HEK293 (cell line): Measurements from ENCODE around the gene ROBO1.

ENCODE experiments used
- CTCF ChIA-PET: fragments of 350-600 bp; formaldehyde crosslinking; extraction: SDS; loops from one replicate; lab custom pipeline; 2021; ENCODE audit warnings: antibody characterized with exemption; lab: Yijun Ruan, JAX
- POLR2A ChIA-PET: fragments of 300-600 bp; formaldehyde crosslinking; extraction: SDS; loops from one replicate; lab custom pipeline; 2020; ENCODE audit warnings: antibody characterized with exemption, inconsistent platforms; lab: Yijun Ruan, JAX
- H3K27ac ChIP-seq: fragments of 200-500 bp; sonication (Bioruptor generic); 2 replicates; pipeline ENCODE4 v1.5.1; 2014; ENCODE audit warnings: low read depth, low read length, control low read depth, inconsistent platforms; ENCODE audit errors: extremely low read depth
- H3K36me3 ChIP-seq, 2 experiments: fragments of 200-500 bp in 1 of 2; sonication (Bioruptor generic) in 1 of 2; 1 replicate in 1 of 2; 2 replicates in 1 of 2; pipeline ENCODE4 v1.5.1; 2014 to 2017; ENCODE audit warnings: inconsistent platforms in 2 of 2, low read length in 2 of 2; ENCODE audit not compliant: control insufficient read depth in 2 of 2, insufficient read depth in 1 of 2
- H3K4me1 ChIP-seq: fragments of 200-500 bp; sonication (Bioruptor generic); 2 replicates; pipeline ENCODE4 v1.5.1; 2014; ENCODE audit warnings: mild to moderate bottlenecking, low read length, inconsistent platforms; ENCODE audit not compliant: control insufficient read depth, insufficient read depth
- H3K4me3 ChIP-seq: 2 replicates; pipeline ENCODE4 v1.5.1; 2011; ENCODE audit warnings: low read depth, mild to moderate bottlenecking, control low read depth, low read length, moderate library complexity
- H3K9me3 ChIP-seq: fragments of 200-500 bp; sonication (Bioruptor generic); 2 replicates; pipeline ENCODE4 v1.5.1; 2014; ENCODE audit warnings: low read depth, low read length, inconsistent platforms; ENCODE audit not compliant: control insufficient read depth, insufficient read depth
- HOXC10 ChIP-seq: sonication (generic); formaldehyde crosslinking; IDR thresholded peaks from 2 replicates; pipeline ENCODE4 v1.8.1; 2023; ENCODE audit warnings: mild to moderate bottlenecking, missing genetic modification reagents
- PRDM6 ChIP-seq: fragments of 450-650 bp; formaldehyde crosslinking; IDR thresholded peaks from 2 replicates; pipeline ENCODE4 v1.5.1; 2017; ENCODE audit warnings: missing biosample characterization, missing genetic modification characterization
- ZBTB20 ChIP-seq: fragments of 450-650 bp; formaldehyde crosslinking; IDR thresholded peaks from 2 replicates; pipeline ENCODE4 v1.5.1; 2016; ENCODE audit warnings: missing biosample characterization, missing genetic modification characterization
- ZNF202 ChIP-seq: fragments of 450-650 bp; formaldehyde crosslinking; IDR thresholded peaks from 2 replicates; pipeline ENCODE4 v1.5.1; 2016; ENCODE audit warnings: missing biosample characterization, missing genetic modification characterization, borderline replicate concordance
- ZNF266 ChIP-seq: fragments of 450-650 bp; formaldehyde crosslinking; IDR thresholded peaks from 2 replicates; pipeline ENCODE4 v1.5.1; 2016; ENCODE audit warnings: missing biosample characterization, missing genetic modification characterization, low read depth
- ZNF48 ChIP-seq: fragments of 450-650 bp; formaldehyde crosslinking; IDR thresholded peaks from 2 replicates; pipeline ENCODE4 v1.5.1; 2016; ENCODE audit warnings: missing biosample characterization, missing genetic modification characterization
- ZNF510 ChIP-seq: fragments of 450-650 bp; formaldehyde crosslinking; IDR thresholded peaks from 2 replicates; pipeline ENCODE4 v1.5.1; 2018; ENCODE audit warnings: mild to moderate bottlenecking, missing genetic modification characterization, missing biosample characterization; ENCODE audit not compliant: insufficient replicate concordance
- ZNF830 ChIP-seq: fragments of 450-650 bp; IDR thresholded peaks from 2 replicates; pipeline ENCODE4 v1.5.0; 2018; ENCODE audit warnings: missing biosample characterization, missing genetic modification characterization, low read depth, mild to moderate bottlenecking, moderate library complexity
- TF ChIP-seq, protein P1 (sequence below): fragments of 450-650 bp; formaldehyde crosslinking; IDR thresholded peaks from 2 replicates; pipeline ENCODE4 v1.5.1; 2016; ENCODE audit warnings: missing biosample characterization, missing genetic modification characterization, low read depth
- TF ChIP-seq, protein P2 (sequence below): fragments of 450-650 bp; formaldehyde crosslinking; conservative IDR thresholded peaks from 2 replicates; pipeline ENCODE4 v1.5.1; 2016; ENCODE audit warnings: low read depth, missing biosample characterization, missing genetic modification characterization
- TF ChIP-seq, protein P3 (sequence below): fragments of 450-650 bp; formaldehyde crosslinking; IDR thresholded peaks from 2 replicates; pipeline ENCODE4 v1.5.1; 2016; ENCODE audit warnings: missing biosample characterization, missing genetic modification characterization, borderline replicate concordance

Gene ROBO1

GRCh38 chr3:78781351-78781750 lies 986.4 kb downstream of the ROBO1 start:
- ChIA-PET POLR2A (no interaction called here), CTCF (no interaction called here)
- H3K4me1 ChIP-seq, result 0 out of 2 replicates have a peak, but pooled peaks cover 3% of the 10 kb centered on the region
- no peak overlapping the region for H3K27ac ChIP-seq
- no peaks in the 10 kb centered on the region for H3K9me3 ChIP-seq
- TF ChIP-seq PRDM6 (tag by site-specific recombination) (peak; percentile 37; the same call in 1 of the 2 replicates), HOXC10 (CRISPR knock-in tag) (no peak)
- H3K4me3 ChIP-seq, result no peak overlapping the region
- H3K36me3 ChIP-seq, result no peaks in the 10 kb centered on the region

GRCh38 chr3:78765671-78766485 lies 1001.9 kb downstream of the ROBO1 start:
- Histone ChIP-seq H3K4me3 (no peak overlapping the region), H3K27ac (no peak overlapping the region), H3K36me3 (no peaks in the 10 kb centered on the region), H3K9me3 (no peaks in the 10 kb centered on the region), H3K4me1 (peaks cover 3% of the 10 kb centered on the region; the same call in 1 of the 2 replicates)
- TF ChIP-seq PRDM6 (tag by site-specific recombination) (peak; percentile 44; the same call in 1 of the 2 replicates), ZNF48 (tag by site-specific recombination) (no peak)
- POLR2A ChIA-PET, result no interaction called here
- CTCF ChIA-PET, result no interaction called here

- H3K4me1 ChIP-seq, result peaks cover 3% of the 10 kb centered on the region; the same call in 1 of the 2 replicates
- ChIA-PET CTCF (interaction anchor here (0.5 kb wide), 1 partner anchor 27 kb away, joined by 3 read pairs; no protein-coding TSS in a partner anchor), POLR2A (no interaction called here)
- H3K4me3 ChIP-seq, result no peak overlapping the region
- H3K9me3 ChIP-seq, result no peaks in the 10 kb centered on the region
- H3K36me3 ChIP-seq, result no peaks in the 10 kb centered on the region
- H3K27ac ChIP-seq, result no peak overlapping the region
- TF ChIP-seq ZBTB20 (tag by site-specific recombination), result no peak
- no peak for TF ChIP-seq ZNF510 (tag by site-specific recombination)
- TF ChIP-seq ZNF202 (tag by site-specific recombination), result no peak
- TF ChIP-seq ZNF266 (tag by site-specific recombination), result no peak
- no peak for TF ChIP-seq ZNF830 (tag by site-specific recombination)
- TF ChIP-seq, protein P1, sequence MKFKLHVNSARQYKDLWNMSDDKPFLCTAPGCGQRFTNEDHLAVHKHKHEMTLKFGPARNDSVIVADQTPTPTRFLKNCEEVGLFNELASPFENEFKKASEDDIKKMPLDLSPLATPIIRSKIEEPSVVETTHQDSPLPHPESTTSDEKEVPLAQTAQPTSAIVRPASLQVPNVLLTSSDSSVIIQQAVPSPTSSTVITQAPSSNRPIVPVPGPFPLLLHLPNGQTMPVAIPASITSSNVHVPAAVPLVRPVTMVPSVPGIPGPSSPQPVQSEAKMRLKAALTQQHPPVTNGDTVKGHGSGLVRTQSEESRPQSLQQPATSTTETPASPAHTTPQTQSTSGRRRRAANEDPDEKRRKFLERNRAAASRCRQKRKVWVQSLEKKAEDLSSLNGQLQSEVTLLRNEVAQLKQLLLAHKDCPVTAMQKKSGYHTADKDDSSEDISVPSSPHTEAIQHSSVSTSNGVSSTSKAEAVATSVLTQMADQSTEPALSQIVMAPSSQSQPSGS (tag by site-specific recombination), result no peak
- TF ChIP-seq, protein P2, sequence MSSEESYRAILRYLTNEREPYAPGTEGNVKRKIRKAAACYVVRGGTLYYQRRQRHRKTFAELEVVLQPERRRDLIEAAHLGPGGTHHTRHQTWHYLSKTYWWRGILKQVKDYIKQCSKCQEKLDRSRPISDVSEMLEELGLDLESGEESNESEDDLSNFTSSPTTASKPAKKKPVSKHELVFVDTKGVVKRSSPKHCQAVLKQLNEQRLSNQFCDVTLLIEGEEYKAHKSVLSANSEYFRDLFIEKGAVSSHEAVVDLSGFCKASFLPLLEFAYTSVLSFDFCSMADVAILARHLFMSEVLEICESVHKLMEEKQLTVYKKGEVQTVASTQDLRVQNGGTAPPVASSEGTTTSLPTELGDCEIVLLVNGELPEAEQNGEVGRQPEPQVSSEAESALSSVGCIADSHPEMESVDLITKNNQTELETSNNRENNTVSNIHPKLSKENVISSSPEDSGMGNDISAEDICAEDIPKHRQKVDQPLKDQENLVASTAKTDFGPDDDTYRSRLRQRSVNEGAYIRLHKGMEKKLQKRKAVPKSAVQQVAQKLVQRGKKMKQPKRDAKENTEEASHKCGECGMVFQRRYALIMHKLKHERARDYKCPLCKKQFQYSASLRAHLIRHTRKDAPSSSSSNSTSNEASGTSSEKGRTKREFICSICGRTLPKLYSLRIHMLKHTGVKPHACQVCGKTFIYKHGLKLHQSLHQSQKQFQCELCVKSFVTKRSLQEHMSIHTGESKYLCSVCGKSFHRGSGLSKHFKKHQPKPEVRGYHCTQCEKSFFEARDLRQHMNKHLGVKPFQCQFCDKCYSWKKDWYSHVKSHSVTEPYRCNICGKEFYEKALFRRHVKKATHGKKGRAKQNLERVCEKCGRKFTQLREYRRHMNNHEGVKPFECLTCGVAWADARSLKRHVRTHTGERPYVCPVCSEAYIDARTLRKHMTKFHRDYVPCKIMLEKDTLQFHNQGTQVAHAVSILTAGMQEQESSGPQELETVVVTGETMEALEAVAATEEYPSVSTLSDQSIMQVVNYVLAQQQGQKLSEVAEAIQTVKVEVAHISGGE (tag by site-specific recombination), result no peak
- TF ChIP-seq, protein P3, sequence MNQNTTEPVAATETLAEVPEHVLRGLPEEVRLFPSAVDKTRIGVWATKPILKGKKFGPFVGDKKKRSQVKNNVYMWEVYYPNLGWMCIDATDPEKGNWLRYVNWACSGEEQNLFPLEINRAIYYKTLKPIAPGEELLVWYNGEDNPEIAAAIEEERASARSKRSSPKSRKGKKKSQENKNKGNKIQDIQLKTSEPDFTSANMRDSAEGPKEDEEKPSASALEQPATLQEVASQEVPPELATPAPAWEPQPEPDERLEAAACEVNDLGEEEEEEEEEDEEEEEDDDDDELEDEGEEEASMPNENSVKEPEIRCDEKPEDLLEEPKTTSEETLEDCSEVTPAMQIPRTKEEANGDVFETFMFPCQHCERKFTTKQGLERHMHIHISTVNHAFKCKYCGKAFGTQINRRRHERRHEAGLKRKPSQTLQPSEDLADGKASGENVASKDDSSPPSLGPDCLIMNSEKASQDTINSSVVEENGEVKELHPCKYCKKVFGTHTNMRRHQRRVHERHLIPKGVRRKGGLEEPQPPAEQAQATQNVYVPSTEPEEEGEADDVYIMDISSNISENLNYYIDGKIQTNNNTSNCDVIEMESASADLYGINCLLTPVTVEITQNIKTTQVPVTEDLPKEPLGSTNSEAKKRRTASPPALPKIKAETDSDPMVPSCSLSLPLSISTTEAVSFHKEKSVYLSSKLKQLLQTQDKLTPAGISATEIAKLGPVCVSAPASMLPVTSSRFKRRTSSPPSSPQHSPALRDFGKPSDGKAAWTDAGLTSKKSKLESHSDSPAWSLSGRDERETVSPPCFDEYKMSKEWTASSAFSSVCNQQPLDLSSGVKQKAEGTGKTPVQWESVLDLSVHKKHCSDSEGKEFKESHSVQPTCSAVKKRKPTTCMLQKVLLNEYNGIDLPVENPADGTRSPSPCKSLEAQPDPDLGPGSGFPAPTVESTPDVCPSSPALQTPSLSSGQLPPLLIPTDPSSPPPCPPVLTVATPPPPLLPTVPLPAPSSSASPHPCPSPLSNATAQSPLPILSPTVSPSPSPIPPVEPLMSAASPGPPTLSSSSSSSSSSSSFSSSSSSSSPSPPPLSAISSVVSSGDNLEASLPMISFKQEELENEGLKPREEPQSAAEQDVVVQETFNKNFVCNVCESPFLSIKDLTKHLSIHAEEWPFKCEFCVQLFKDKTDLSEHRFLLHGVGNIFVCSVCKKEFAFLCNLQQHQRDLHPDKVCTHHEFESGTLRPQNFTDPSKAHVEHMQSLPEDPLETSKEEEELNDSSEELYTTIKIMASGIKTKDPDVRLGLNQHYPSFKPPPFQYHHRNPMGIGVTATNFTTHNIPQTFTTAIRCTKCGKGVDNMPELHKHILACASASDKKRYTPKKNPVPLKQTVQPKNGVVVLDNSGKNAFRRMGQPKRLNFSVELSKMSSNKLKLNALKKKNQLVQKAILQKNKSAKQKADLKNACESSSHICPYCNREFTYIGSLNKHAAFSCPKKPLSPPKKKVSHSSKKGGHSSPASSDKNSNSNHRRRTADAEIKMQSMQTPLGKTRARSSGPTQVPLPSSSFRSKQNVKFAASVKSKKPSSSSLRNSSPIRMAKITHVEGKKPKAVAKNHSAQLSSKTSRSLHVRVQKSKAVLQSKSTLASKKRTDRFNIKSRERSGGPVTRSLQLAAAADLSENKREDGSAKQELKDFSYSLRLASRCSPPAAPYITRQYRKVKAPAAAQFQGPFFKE (tag by site-specific recombination), result no peak
These were observed 1003.2 kb downstream of the ROBO1 start for GRCh38 chr3:78764634-78765033.
